CD4-positive, alpha-beta T cell (primary cell): Measurements from ENCODE around the gene SNTG2. TPM values are rescaled to one million over a fixed set of nuclear protein-coding genes. Genes with fewer than 3 reads are reported as not detected.

ENCODE experiments used
- ATAC-seq: fragments of 200-7000 bp; cut with Tn5 transposase; one replicate; pipeline ENCODE4 v1.10.0; 2022; ENCODE audit warnings: mild to moderate bottlenecking; ENCODE audit not compliant: poor library complexity
- CTCF ChIA-PET: fragments of 350-600 bp; sonication (Branson Sonifier 250); formaldehyde crosslinking; loops from one replicate; lab custom pipeline; 2021; ENCODE audit warnings: antibody characterized with exemption, inconsistent platforms; lab: Charles Lee
- POLR2A ChIA-PET: fragments of 350-600 bp; sonication (Branson Sonifier 250); formaldehyde crosslinking; loops from one replicate; lab custom pipeline; 2021; ENCODE audit warnings: antibody characterized with exemption, inconsistent platforms; lab: Charles Lee
- DNase-seq, 14 experiments: peaks; one replicate each; pipeline ENCODE4 v3.0.0-alpha.2; 2013 to 2020; ENCODE audit warnings: mixed read lengths in 2 of 14
- H3K27ac ChIP-seq, 2 donors: one replicate each; pipeline versions ENCODE4 v1.5.1 to v1.7.0; 2013; ENCODE audit warnings: low read length in 2 of 2, low read depth in 1 of 2, mild to moderate bottlenecking in 1 of 2
- H3K27me3 ChIP-seq, 2 experiments: 1 replicate in 1 of 2; 2 replicates in 1 of 2; pipeline versions ENCODE4 v1.6.1 to v1.7.0; 2013; ENCODE audit warnings: low read length in 2 of 2, control low read depth in 1 of 2, mild to moderate bottlenecking in 1 of 2, moderate library complexity in 1 of 2; ENCODE audit not compliant: insufficient read depth in 2 of 2, control insufficient read depth in 1 of 2
- H3K36me3 ChIP-seq: one replicate; pipeline ENCODE4 v1.6.1; 2013; ENCODE audit warnings: low read length, control low read depth; ENCODE audit not compliant: insufficient read depth
- H3K4me1 ChIP-seq: one replicate; pipeline ENCODE4 v1.6.1; 2013; ENCODE audit warnings: low read length, control low read depth; ENCODE audit not compliant: insufficient read depth
- H3K4me3 ChIP-seq: one replicate; pipeline ENCODE4 v1.5.1; 2013; ENCODE audit warnings: mild to moderate bottlenecking, low read length, moderate library complexity
- H3K9me3 ChIP-seq, 2 experiments: 1 replicate in 1 of 2; 2 replicates in 1 of 2; pipeline versions ENCODE4 v1.6.1 to v1.7.0; 2013; ENCODE audit warnings: low read length in 2 of 2, mild to moderate bottlenecking in 2 of 2, control low read depth in 1 of 2, moderate library complexity in 1 of 2; ENCODE audit not compliant: control insufficient read depth in 1 of 2, insufficient read depth in 1 of 2
- H3K27ac Mint-ChIP-seq: one replicate; pipeline ENCODE4 v1.8.0; 2020; ENCODE audit warnings: mixed read lengths
- H3K27me3 Mint-ChIP-seq: one replicate; pipeline ENCODE4 v1.8.0; 2021; ENCODE audit warnings: mixed read lengths
- H3K36me3 Mint-ChIP-seq: one replicate; pipeline ENCODE4 v1.8.0; 2021; ENCODE audit warnings: low read depth, mixed read lengths
- H3K4me1 Mint-ChIP-seq: one replicate; pipeline ENCODE4 v1.8.0; 2021; ENCODE audit warnings: low read depth, mixed read lengths
- H3K4me3 Mint-ChIP-seq: one replicate; pipeline ENCODE4 v1.8.0; 2020; ENCODE audit warnings: mild to moderate bottlenecking, mixed read lengths
- H3K9me3 Mint-ChIP-seq: one replicate; pipeline ENCODE4 v1.8.0; 2020; ENCODE audit warnings: mixed read lengths
- CTCF ChIP-seq: fragments of 200-600 bp; IDR thresholded peaks from one replicate; pipeline ENCODE4 v1.8.0; 2022; ENCODE audit warnings: antibody characterized with exemption, mild to moderate bottlenecking
- intact Hi-C, 2 experiments: fragments of 100-400 bp; cut with DNase I in 1 of 2; cut with micrococcal nuclease in 1 of 2; formaldehyde crosslinking; loops; one replicate each; pipeline versions ENCODE4 v1.15.1 to v1.9.0; 2023 to 2025; cut with DNase I, micrococcal nuclease
- total RNA-seq, 174 experiments: library from RNA in 2 of 174; stranded (reverse) in 2 of 174; gene quantifications; one replicate each; pipeline ENCODE4 v1.2.3 and lab custom pipeline; 2021 to 2026

Gene SNTG2
- total RNA-seq, 2 experiments from 2014 or later = 1.1 to 1.5 TPM

- H3K4me1 Mint-ChIP-seq = no peaks in the 10 kb centered on the region
- H3K27ac ChIP-seq = no peak overlapping the region
Measured at GRCh38 chr2:932320-933115, 18.1 kb upstream of the SNTG2 start.

GRCh38 chr2:933734-934295, 16.8 kb upstream of the SNTG2 start:
- H3K27ac Mint-ChIP-seq = no peak overlapping the region
- CTCF ChIA-PET = no interaction called here
- POLR2A ChIA-PET = no interaction called here

More at GRCh38 chr2:932320-933115, 18.1 kb upstream of the SNTG2 start:
- H3K27me3 ChIP-seq = no peaks in the 10 kb centered on the region
- H3K27ac Mint-ChIP-seq = no peak overlapping the region
- TF ChIP-seq CTCF = no peak
- intact Hi-C loops = no loop called here
- H3K9me3 Mint-ChIP-seq = no peaks in the 10 kb centered on the region
- no peaks in the 10 kb centered on the region for H3K27me3 Mint-ChIP-seq
- H3K4me3 ChIP-seq = no peak overlapping the region
- POLR2A ChIA-PET = no interaction called here
- DNase-seq (no peak), ATAC-seq (no peak)
- CTCF ChIA-PET = no interaction called here
- no peaks in the 10 kb centered on the region for H3K4me1 ChIP-seq
- no peaks in the 10 kb centered on the region for H3K36me3 ChIP-seq
- peaks cover 0 to 3% of the 10 kb centered on the region in 2 experiments for H3K9me3 ChIP-seq
- H3K36me3 Mint-ChIP-seq = no peaks in the 10 kb centered on the region
- H3K4me3 Mint-ChIP-seq = no peak overlapping the region

GRCh38 chr2:937530-937929, 13.1 kb upstream of the SNTG2 start:
- no peak overlapping the region for H3K27ac Mint-ChIP-seq
- intact Hi-C loops = no loop called here
- no peak for TF ChIP-seq CTCF

More at GRCh38 chr2:933734-934295, 16.8 kb upstream of the SNTG2 start:
- DNase-seq = no peak
- Mint-ChIP-seq H3K4me1 (no peaks in the 10 kb centered on the region), H3K4me3 (no peak overlapping the region), H3K36me3 (no peaks in the 10 kb centered on the region), H3K9me3 (no peaks in the 10 kb centered on the region), H3K27me3 (no peaks in the 10 kb centered on the region)
- H3K27ac ChIP-seq = no peak overlapping the region
- no peaks in the 10 kb centered on the region for H3K4me1 ChIP-seq
- no peaks in the 10 kb centered on the region for H3K27me3 ChIP-seq
- H3K4me3 ChIP-seq = no peak overlapping the region
- no peak for TF ChIP-seq CTCF
- H3K36me3 ChIP-seq = no peaks in the 10 kb centered on the region
- intact Hi-C loops = no loop called here
- no peak for ATAC-seq
- peaks cover 0 to 6% of the 10 kb centered on the region in 2 experiments for H3K9me3 ChIP-seq

More at GRCh38 chr2:937530-937929, 13.1 kb upstream of the SNTG2 start:
- Histone ChIP-seq H3K4me3 (no peak overlapping the region), H3K36me3 (no peaks in the 10 kb centered on the region), H3K27me3 (no peaks in the 10 kb centered on the region), H3K4me1 (no peaks in the 10 kb centered on the region), H3K9me3 (peaks cover 0 to 6% of the 10 kb centered on the region in 2 experiments), H3K27ac (no peak overlapping the region)
- no peaks in the 10 kb centered on the region for H3K9me3 Mint-ChIP-seq
- CTCF ChIA-PET = no interaction called here
- DNase-seq (no peak), ATAC-seq (no peak)
- H3K36me3 Mint-ChIP-seq = no peaks in the 10 kb centered on the region
- POLR2A ChIA-PET = no interaction called here
- no peaks in the 10 kb centered on the region for H3K4me1 Mint-ChIP-seq
- H3K4me3 Mint-ChIP-seq = no peak overlapping the region
- no peaks in the 10 kb centered on the region for H3K27me3 Mint-ChIP-seq
